HEK293T (cell line): ENCODE data around the gene TOMM7.

Experiments
- CTCF ChIA-PET: fragments of 350-600 bp; formaldehyde crosslinking; extraction: SDS; loops from one replicate; lab custom pipeline; 2021; ENCODE audit warnings: antibody characterized with exemption, inconsistent platforms; lab: Yijun Ruan, JAX
- POLR2A ChIA-PET: fragments of 350-600 bp; formaldehyde crosslinking; extraction: SDS; loops from one replicate; lab custom pipeline; 2020; ENCODE audit warnings: antibody characterized with exemption, inconsistent platforms; lab: Yijun Ruan, JAX
- DNase-seq: peaks from one replicate; pipeline ENCODE4 v3.0.0; 2012; ENCODE audit warnings: mixed read lengths; ENCODE audit errors: extremely low spot score
- ARNT ChIP-seq: fragments of 450-650 bp; IDR thresholded peaks from 2 replicates; pipeline ENCODE4 v1.6.1; 2017; ENCODE audit warnings: mild to moderate bottlenecking
- BHLHE40 ChIP-seq: fragments of 450-650 bp; IDR thresholded peaks from 2 replicates; pipeline ENCODE4 v1.6.1; 2016; ENCODE audit warnings: mild to moderate bottlenecking, moderate library complexity, borderline replicate concordance
- CTBP1 ChIP-seq: fragments of 450-650 bp; IDR thresholded peaks from 2 replicates; pipeline ENCODE4 v1.6.1; 2016; ENCODE audit warnings: borderline replicate concordance
- ELF4 ChIP-seq: fragments of 450-650 bp; IDR thresholded peaks from 2 replicates; pipeline ENCODE4 v1.6.1; 2017; ENCODE audit warnings: antibody characterized with exemption
- FOXA1 ChIP-seq: fragments of 450-650 bp; IDR thresholded peaks from 2 replicates; pipeline ENCODE4 v1.6.1; 2016; ENCODE audit warnings: mild to moderate bottlenecking
- FOXK2 ChIP-seq: fragments of 450-650 bp; IDR thresholded peaks from 2 replicates; pipeline ENCODE4 v1.6.1; 2016; ENCODE audit warnings: mild to moderate bottlenecking
- FOXM1 ChIP-seq: fragments of 450-650 bp; IDR thresholded peaks from 2 replicates; pipeline ENCODE4 v1.6.1; 2017; ENCODE audit warnings: mild to moderate bottlenecking, borderline replicate concordance
- HDGF ChIP-seq: fragments of 450-650 bp; IDR thresholded peaks from 2 replicates; pipeline ENCODE4 v1.6.1; 2017; ENCODE audit warnings: antibody characterized with exemption, borderline replicate concordance
- L3MBTL2 ChIP-seq: fragments of 450-650 bp; conservative IDR thresholded peaks from 2 replicates; pipeline ENCODE4 v1.6.1; 2016; ENCODE audit warnings: mild to moderate bottlenecking
- LEF1 ChIP-seq: fragments of 450-650 bp; IDR thresholded peaks from 2 replicates; pipeline ENCODE4 v1.6.1; 2017; ENCODE audit warnings: mild to moderate bottlenecking, borderline replicate concordance
- NFRKB ChIP-seq: fragments of 450-650 bp; IDR thresholded peaks from 2 replicates; pipeline ENCODE4 v1.6.1; 2016; ENCODE audit warnings: mild to moderate bottlenecking, moderate library complexity
- SP1 ChIP-seq: fragments of 450-650 bp; IDR thresholded peaks from 2 replicates; pipeline ENCODE4 v1.6.1; 2017
- SUZ12 ChIP-seq: fragments of 450-650 bp; IDR thresholded peaks from 2 replicates; pipeline ENCODE4 v1.6.1; 2016; ENCODE audit warnings: mild to moderate bottlenecking
- TARDBP ChIP-seq: fragments of 450-650 bp; IDR thresholded peaks from 2 replicates; pipeline ENCODE4 v1.6.1; 2016
- ZNF384 ChIP-seq: fragments of 450-650 bp; IDR thresholded peaks from 2 replicates; pipeline ENCODE4 v1.6.1; 2016
- TF ChIP-seq, protein P1 (sequence below): fragments of 450-650 bp; IDR thresholded peaks from 2 replicates; pipeline ENCODE4 v1.6.1; 2016

TOMM7 gene

DNA sequence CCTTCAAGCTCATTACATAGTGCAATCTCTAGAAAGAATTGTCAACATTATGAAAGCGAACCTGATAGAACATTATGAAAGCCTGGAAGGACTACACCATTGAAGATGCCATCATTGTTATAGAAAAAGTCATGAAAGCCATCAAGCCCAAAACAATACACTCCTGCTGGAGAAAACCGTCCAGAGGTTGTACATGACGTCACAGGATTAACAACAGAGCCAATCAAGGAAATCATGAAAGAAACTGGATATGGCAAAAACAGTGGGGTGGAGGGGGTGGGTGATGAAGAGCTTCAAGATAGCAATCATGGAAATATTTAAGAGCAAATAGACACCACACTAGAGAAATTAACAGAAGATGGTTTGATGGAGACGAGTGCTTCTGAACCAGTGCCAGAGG is 45.7 kb downstream of the TOMM7 start:
- ChIA-PET POLR2A (no interaction called here), CTCF (no interaction called here)
- no peak for DNase-seq
- no peak for TF ChIP-seq NFRKB
- TF ChIP-seq L3MBTL2: no peak
- no peak for TF ChIP-seq TARDBP
- no peak for TF ChIP-seq CTBP1
- no peak for TF ChIP-seq LEF1
- no peak for TF ChIP-seq HDGF

DNA sequence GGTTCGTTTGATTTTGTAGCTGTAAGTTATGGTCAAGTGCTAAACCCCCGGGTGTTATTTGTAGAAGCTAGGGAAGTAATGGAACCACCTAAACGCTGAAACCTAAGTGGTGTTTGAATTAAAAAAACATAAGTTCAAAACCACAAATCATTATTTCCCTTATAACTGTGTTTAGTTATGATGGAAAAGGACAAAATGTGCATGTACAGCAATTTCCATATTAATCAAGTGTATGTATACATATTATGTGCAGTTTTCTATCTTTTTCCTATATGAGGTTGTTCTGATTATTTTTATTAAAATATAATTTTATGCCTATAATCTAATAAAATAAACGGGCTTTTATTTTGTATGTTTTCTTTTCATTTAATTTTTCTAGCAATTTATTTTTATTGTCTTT is 49.8 kb downstream of the TOMM7 start:
- POLR2A ChIA-PET: no interaction called here
- TF ChIP-seq L3MBTL2: no peak
- no peak for TF ChIP-seq FOXM1
- no peak for TF ChIP-seq FOXK2
- TF ChIP-seq, protein P1, sequence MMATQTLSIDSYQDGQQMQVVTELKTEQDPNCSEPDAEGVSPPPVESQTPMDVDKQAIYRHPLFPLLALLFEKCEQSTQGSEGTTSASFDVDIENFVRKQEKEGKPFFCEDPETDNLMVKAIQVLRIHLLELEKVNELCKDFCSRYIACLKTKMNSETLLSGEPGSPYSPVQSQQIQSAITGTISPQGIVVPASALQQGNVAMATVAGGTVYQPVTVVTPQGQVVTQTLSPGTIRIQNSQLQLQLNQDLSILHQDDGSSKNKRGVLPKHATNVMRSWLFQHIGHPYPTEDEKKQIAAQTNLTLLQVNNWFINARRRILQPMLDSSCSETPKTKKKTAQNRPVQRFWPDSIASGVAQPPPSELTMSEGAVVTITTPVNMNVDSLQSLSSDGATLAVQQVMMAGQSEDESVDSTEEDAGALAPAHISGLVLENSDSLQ: no peak
- TF ChIP-seq ARNT: no peak
- no peak for TF ChIP-seq NFRKB
- TF ChIP-seq ZNF384: no peak
- no peak for TF ChIP-seq ELF4
- TF ChIP-seq HDGF: no peak
- TF ChIP-seq LEF1: no peak
- no peak for TF ChIP-seq CTBP1
- no peak for TF ChIP-seq BHLHE40
- TF ChIP-seq FOXA1: no peak
- CTCF ChIA-PET: interaction anchor here (2.5 kb wide), 1 partner anchor 10 kb away, joined by 12 read pairs; no protein-coding TSS in a partner anchor
- no peak for DNase-seq

DNA sequence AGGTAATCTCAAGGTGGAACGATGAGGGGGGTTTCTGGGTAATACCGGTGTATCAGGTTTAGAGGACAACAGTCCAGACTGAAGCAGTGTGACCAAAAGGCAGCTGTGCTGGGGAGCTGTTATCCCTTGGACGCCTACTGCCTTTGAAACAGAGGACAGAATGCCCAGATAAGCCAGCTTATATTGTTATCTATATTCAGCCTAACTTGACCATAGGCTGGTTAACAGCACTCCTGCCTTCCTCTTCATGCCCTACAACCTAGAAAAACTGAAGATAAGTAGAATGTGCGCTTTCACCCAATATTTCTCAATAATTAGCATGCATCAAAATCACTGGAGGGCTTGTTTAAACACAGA is 50.8 kb downstream of the TOMM7 start:
- POLR2A ChIA-PET: no interaction called here
- DNase-seq: no peak
- TF ChIP-seq TARDBP: no peak
- TF ChIP-seq LEF1: no peak
- no peak for TF ChIP-seq ARNT
- no peak for TF ChIP-seq SP1
- TF ChIP-seq FOXK2: no peak
- TF ChIP-seq L3MBTL2: no peak
- no peak for TF ChIP-seq FOXA1
- TF ChIP-seq, protein P1: no peak
- TF ChIP-seq CTBP1: no peak
- no peak for TF ChIP-seq ELF4
- TF ChIP-seq ZNF384: no peak
- TF ChIP-seq FOXM1: no peak
- no peak for TF ChIP-seq SUZ12
- TF ChIP-seq HDGF: no peak
- no peak for TF ChIP-seq NFRKB
- TF ChIP-seq BHLHE40: no peak
- CTCF ChIA-PET: interaction anchor here (2.5 kb wide), 1 partner anchor 11 kb away, joined by 12 read pairs; no protein-coding TSS in a partner anchor

DNA sequence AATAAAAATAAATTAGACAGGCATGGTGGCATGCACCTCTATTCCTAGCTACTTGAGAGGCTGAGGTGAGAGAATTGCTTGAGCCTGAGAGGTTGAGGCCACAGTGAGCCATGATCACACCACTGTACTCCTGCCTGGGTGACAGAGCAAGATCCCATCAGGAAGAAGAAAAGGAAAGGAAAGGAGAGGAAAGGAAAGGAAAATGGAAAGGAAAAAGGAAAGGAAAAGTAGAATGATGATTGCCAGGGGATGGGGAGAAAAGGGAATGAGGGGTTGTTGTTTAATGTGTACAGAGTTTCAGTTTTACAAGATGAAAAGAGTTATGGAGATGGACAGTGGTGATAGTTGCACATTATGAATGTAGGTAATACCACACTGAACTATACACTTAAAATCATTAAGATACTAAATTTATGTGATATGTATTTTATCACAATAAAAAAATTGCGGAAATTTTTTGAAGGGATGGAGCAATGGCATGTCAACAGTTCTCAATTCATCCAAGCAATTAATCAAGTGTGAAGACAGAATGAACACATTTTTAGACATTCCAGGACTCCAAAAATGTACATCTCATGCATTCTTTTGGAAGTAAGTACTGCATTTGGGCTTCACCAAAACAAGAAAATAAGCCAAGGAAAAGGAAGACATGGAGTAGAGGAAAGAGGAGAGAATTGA is 51.3 kb downstream of the TOMM7 start:
- CTCF ChIA-PET: interaction anchor here (2.5 kb wide), 1 partner anchor 11 kb away, joined by 12 read pairs; no protein-coding TSS in a partner anchor
- no peak for DNase-seq
- TF ChIP-seq ARNT: no peak
- TF ChIP-seq SP1: no peak
- no peak for TF ChIP-seq CTBP1
- TF ChIP-seq FOXA1: no peak
- no peak for TF ChIP-seq ZNF384
- no peak for TF ChIP-seq TARDBP
- TF ChIP-seq NFRKB: no peak
- no peak for TF ChIP-seq SUZ12
- TF ChIP-seq, protein P1: no peak
- TF ChIP-seq ELF4: no peak
- no peak for TF ChIP-seq FOXK2
- TF ChIP-seq L3MBTL2: no peak
- TF ChIP-seq LEF1: no peak
- no peak for TF ChIP-seq HDGF
- TF ChIP-seq FOXM1: no peak
- no peak for TF ChIP-seq BHLHE40
- POLR2A ChIA-PET: no interaction called here

- no peak for DNase-seq
- TF ChIP-seq, protein P1: no peak
- no peak for TF ChIP-seq FOXM1
- no peak for TF ChIP-seq FOXK2
- TF ChIP-seq FOXA1: no peak
- TF ChIP-seq LEF1: no peak
- TF ChIP-seq TARDBP: no peak
- TF ChIP-seq L3MBTL2: no peak
- no peak for TF ChIP-seq ELF4
- no peak for TF ChIP-seq HDGF
- no peak for TF ChIP-seq ARNT
- no peak for TF ChIP-seq BHLHE40
- TF ChIP-seq ZNF384: no peak
- no peak for TF ChIP-seq CTBP1
- ChIA-PET POLR2A (no interaction called here), CTCF (no interaction called here)
Measured at GRCh38 chr7:22765609-22766008, 57.0 kb downstream of the TOMM7 start.
